Prostate gland (tissue), 2 donors: ENCODE data around the gene UFD1. TPM values are rescaled to one million over a fixed set of nuclear protein-coding genes. Genes with fewer than 3 reads are reported as not detected.
A peak's percentile ranks its signal among the peaks of the same experiment; 100 is the strongest.

Source experiments
- DNase-seq: peaks from one replicate; pipeline ENCODE4 v3.0.0-alpha.2; 2019; ENCODE audit warnings: low spot score
- H3K27ac ChIP-seq, 2 donors: fragments of 200-600 bp; sonication (generic); 2 replicates each; pipeline ENCODE4 v1.5.1; 2017 to 2019
- H3K27me3 ChIP-seq: fragments of 200-600 bp; sonication (generic); replicated peaks from 2 replicates; pipeline ENCODE4 v1.5.1; 2019; ENCODE audit not compliant: insufficient read depth
- H3K36me3 ChIP-seq, 2 donors: fragments of 200-600 bp; sonication (generic); 1 replicate in 1 of 2; 2 replicates in 1 of 2; pipeline versions ENCODE4 v1.5.1 to v1.8.1; 2017 to 2019
- H3K4me1 ChIP-seq: fragments of 200-600 bp; sonication (generic); replicated peaks from 2 replicates; pipeline ENCODE4 v1.5.1; 2019
- H3K4me3 ChIP-seq, 2 donors: fragments of 200-600 bp; sonication (generic); 2 replicates each; pipeline ENCODE4 v1.5.1; 2017 to 2019
- H3K9me3 ChIP-seq: fragments of 200-600 bp; sonication (generic); 2 replicates; pipeline ENCODE4 v1.5.1; 2017
- POLR2A ChIP-seq: fragments of 450-650 bp; IDR thresholded peaks from one replicate; pipeline ENCODE4 v1.6.1; 2016; ENCODE audit warnings: antibody characterized with exemption, mild to moderate bottlenecking
- POLR2AphosphoS5 ChIP-seq: sonication (generic); formaldehyde crosslinking; IDR thresholded peaks from one replicate; pipeline ENCODE4 v1.6.1; 2017; ENCODE audit warnings: antibody characterized with exemption
- WGBS: methylation state at CpG from one replicate; pipeline ENCODE4 v1.1.5; 2018; 5-methylcytosine and 5-hydroxymethylcytosine counted together
- intact Hi-C: fragments of 100-400 bp; cut with DNase I; formaldehyde crosslinking; loops from one replicate; pipeline ENCODE4 v1.14.2; 2022
- total RNA-seq, 2 donors: library from RNA; depleted of rRNA; stranded (reverse); fragments of >200 nt; gene quantifications; one replicate each; pipeline ENCODE4 v1.1.0, GENCODE V29; 2016
- TF ChIP-seq, protein P1 (sequence below), 4 experiments: fragments of 200-600 bp in 2 of 4; fragments of 450-650 bp in 2 of 4; sonication (generic) in 2 of 4; IDR thresholded peaks; 1 replicate in 3 of 4; 2 replicates in 1 of 4; pipeline ENCODE4 v1.5.1; 2016 to 2019; ENCODE audit warnings: antibody characterized with exemption in 4 of 4, mild to moderate bottlenecking in 2 of 4, moderate library complexity in 2 of 4

UFD1 gene
- total RNA-seq, 2 donors from 2014 or later: 29.9 to 38.2 TPM

DNA sequence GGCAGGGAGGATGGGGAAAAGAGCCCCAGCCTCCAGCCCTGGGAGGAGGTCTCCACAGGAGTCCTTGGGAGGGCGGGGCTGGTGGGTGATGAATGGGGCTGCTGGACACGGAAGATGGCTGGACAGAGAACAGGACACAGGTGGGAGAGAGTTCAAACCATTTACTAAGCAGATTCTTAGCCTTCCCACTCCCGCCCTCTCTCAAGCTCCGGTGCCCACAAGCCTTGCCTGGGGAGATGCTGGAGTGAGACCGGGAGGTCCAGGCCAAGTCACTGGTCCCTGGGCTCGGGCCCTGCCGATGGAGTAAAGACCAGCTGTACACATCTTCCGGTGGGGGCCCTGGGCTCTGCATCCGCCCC is 43.9 kb upstream of the UFD1 start:
- peak overlapping the region; percentile 15 to 24 for H3K4me3 ChIP-seq
- 61% methylated on average over 4 of the region's 9 CpGs for WGBS
- intact Hi-C loops: no loop called here
- H3K9me3 ChIP-seq: no peaks in the 10 kb centered on the region
- no peaks in the 10 kb centered on the region for H3K36me3 ChIP-seq
- no peak overlapping the region for H3K27ac ChIP-seq
- H3K27me3 ChIP-seq: peaks cover 8% of the 10 kb centered on the region
- no peak for DNase-seq
- no peak for TF ChIP-seq POLR2A
- TF ChIP-seq, protein P1, sequence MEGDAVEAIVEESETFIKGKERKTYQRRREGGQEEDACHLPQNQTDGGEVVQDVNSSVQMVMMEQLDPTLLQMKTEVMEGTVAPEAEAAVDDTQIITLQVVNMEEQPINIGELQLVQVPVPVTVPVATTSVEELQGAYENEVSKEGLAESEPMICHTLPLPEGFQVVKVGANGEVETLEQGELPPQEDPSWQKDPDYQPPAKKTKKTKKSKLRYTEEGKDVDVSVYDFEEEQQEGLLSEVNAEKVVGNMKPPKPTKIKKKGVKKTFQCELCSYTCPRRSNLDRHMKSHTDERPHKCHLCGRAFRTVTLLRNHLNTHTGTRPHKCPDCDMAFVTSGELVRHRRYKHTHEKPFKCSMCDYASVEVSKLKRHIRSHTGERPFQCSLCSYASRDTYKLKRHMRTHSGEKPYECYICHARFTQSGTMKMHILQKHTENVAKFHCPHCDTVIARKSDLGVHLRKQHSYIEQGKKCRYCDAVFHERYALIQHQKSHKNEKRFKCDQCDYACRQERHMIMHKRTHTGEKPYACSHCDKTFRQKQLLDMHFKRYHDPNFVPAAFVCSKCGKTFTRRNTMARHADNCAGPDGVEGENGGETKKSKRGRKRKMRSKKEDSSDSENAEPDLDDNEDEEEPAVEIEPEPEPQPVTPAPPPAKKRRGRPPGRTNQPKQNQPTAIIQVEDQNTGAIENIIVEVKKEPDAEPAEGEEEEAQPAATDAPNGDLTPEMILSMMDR (IDR thresholded peaks at IDR 0.05): no peak
- TF ChIP-seq POLR2AphosphoS5: no peak
- H3K4me1 ChIP-seq: no peaks in the 10 kb centered on the region

DNA sequence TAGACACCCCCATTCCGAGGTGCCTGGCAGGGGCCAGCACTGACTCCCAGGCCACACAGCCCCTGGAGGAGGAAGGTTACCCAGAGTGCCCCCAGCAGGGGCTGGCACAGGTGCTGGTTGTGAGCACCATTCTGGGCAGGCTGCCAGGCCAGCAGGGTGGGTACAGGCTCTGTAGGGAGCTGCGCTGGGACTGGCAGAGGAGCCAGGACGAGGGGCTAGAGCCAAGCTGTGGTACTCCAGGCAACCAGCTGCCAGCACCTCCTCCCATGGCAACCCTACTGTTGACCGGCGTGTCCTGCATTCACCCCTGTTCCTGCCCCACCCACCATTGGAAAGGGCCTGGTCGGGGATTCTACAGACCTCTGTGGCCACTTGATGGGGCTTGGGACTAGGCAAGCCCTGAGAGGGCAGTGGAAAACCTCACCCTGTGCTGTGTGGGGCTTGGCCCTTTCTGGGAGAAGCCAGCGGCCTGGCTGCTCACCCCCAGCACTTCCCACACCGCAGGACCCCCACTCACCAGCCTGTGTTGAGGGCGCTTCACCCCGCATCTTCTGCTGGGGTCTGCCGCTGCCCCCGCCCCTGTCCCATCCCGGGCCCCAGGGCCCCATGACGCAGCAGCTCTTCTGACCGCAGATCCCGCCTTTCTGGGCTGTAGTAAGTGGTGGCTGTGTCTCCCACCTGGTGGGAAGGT is 43.3 kb upstream of the UFD1 start:
- Histone ChIP-seq H3K9me3 (no peaks in the 10 kb centered on the region), H3K4me1 (no peaks in the 10 kb centered on the region), H3K27ac (no peak overlapping the region), H3K36me3 (no peaks in the 10 kb centered on the region), H3K27me3 (peaks cover 8% of the 10 kb centered on the region), H3K4me3 (no peak overlapping the region)
- intact Hi-C loops: no loop called here
- no peak for DNase-seq
- TF ChIP-seq POLR2AphosphoS5 (no peak), POLR2A (no peak)
- TF ChIP-seq, protein P1 (IDR thresholded peaks at IDR 0.05): no peak
- 77% methylated on average over 16 of the region's 16 CpGs for WGBS

DNA sequence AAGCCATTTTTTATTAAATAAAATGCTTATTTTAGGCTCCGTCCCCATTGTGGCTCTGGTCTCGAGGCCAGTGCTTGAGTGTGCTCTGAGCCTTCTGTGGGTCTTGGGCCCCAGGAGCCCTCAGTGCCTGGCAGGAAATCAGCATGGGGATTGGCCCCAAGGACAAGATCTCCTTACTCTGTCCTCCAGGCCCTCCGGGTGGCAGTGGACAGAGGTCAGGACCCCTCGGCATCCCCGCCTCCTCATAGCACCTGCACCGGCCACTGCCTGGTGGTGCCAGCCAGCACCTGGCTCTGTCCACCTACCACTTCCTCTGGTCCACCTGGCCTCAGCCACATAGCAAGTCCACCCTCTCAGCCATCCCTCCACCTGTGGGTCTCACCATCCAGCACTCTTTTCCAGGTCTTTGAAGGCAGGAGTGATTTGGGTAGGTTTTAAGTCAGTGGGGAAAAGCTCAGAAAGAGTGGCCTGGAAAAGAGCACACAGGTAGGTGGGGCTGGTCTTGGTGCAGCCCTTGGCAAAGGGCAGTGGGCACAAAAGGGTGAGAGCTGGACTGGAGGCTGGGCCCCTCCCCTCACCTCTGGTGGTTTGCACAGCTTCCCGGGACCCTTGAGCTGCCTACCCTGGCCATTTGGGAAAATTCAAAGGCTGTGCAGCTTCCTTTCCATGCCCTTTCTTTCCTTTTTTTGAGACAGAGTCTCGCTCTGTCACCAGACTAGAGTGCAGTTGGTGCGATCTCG is 41.7 kb upstream of the UFD1 start:
- intact Hi-C loops: no loop called here
- WGBS: 96% methylated on average over 10 of the region's 10 CpGs
- TF ChIP-seq POLR2AphosphoS5: no peak
- TF ChIP-seq, protein P1 (IDR thresholded peaks at IDR 0.05): no peak
- TF ChIP-seq POLR2A: no peak
- Histone ChIP-seq H3K9me3 (no peaks in the 10 kb centered on the region), H3K27me3 (peaks cover 8% of the 10 kb centered on the region), H3K4me3 (no peak overlapping the region), H3K27ac (no peak overlapping the region), H3K36me3 (no peaks in the 10 kb centered on the region), H3K4me1 (no peaks in the 10 kb centered on the region)
- no peak for DNase-seq

DNA sequence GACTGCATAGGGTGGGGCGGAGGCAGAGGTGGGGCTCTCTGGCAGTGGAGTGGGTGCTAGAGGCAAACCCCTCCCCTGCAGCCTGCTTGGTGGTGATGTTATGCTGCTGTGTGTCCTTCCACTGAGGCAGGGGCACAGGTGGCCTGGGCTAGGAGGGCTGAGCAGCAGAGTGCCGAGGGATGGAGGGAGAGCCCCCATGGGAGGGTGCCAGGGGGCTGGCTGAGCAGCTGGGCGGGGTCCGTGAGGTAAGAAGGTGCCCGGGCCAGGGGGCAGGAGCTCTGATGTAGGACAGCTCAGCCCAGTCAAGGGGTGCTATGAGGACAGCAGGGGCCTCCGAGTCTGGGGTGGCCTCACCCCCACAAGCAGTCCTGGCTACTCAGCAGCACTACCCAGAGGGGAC is 41.0 kb upstream of the UFD1 start:
- WGBS: 93% methylated on average over 6 of the region's 6 CpGs
- intact Hi-C loops: no loop called here
- peaks cover 8% of the 10 kb centered on the region for H3K27me3 ChIP-seq
- H3K9me3 ChIP-seq: no peaks in the 10 kb centered on the region
- H3K4me1 ChIP-seq: no peaks in the 10 kb centered on the region
- no peaks in the 10 kb centered on the region for H3K36me3 ChIP-seq
- DNase-seq: no peak
- H3K4me3 ChIP-seq: no peak overlapping the region
- H3K27ac ChIP-seq: no peak overlapping the region
- TF ChIP-seq POLR2AphosphoS5 (no peak), POLR2A (no peak)
- TF ChIP-seq, protein P1 (IDR thresholded peaks at IDR 0.05): no peak
